ENCODE measurements around the gene OS9. TPM values are rescaled to one million over a fixed set of nuclear protein-coding genes. Genes with fewer than 3 reads are reported as not detected.

OS9 gene
- total RNA-seq, 1 experiment from 2014 or later, result 186 TPM

- H3K27ac ChIP-seq (ENCODE audit: low read length), result no peak overlapping the region
- no peaks in the 10 kb centered on the region; the same call in 1 of the 2 replicates for H3K27me3 ChIP-seq (ENCODE audit: control insufficient read depth, insufficient read depth, low read length)
- TF ChIP-seq TCF7L2 (IDR thresholded peaks at IDR 0.05; ENCODE audit: low read depth, low read length), result no peak
- TF ChIP-seq CTCF (IDR thresholded peaks at IDR 0.05), result no peak; the same call in 1 of the 2 replicates
- no peak for TF ChIP-seq POLR2AphosphoS5 (IDR thresholded peaks at IDR 0.05; ENCODE audit: low read depth, low read length)
- no peak for TF ChIP-seq SIN3A (IDR thresholded peaks at IDR 0.05; ENCODE audit: borderline replicate concordance, insufficient read depth, low read depth, low read length)
- TF ChIP-seq REST (IDR thresholded peaks at IDR 0.05; ENCODE audit: insufficient read depth in 1 of 2, low read depth in 2 of 2, low read length in 1 of 2), result no peak
- H3K4me3 ChIP-seq (ENCODE audit: low read depth in 2 of 2, low read length in 2 of 2), result no peak overlapping the region
- ATAC-seq, result no peak
- peaks cover 7% of the 10 kb centered on the region for H3K4me1 ChIP-seq (ENCODE audit: control insufficient read depth, insufficient read depth, low read length)
- in situ Hi-C loops (cut with HindIII; ENCODE audit: low pct_unique_long_range_greater_than_20kb, low sequenced_read_pairs) (no loop called here), intact Hi-C loops (cut with micrococcal nuclease; ENCODE audit: unreplicated experiment) (no loop called here)
- no peak for DNase-seq (ENCODE audit: low read depth, low spot score)
- BruUV-seq (replicated peaks), result no TSS peak
- peaks cover 6% of the 10 kb centered on the region for H3K36me3 ChIP-seq (ENCODE audit: control insufficient read depth, insufficient read depth, low read length)
- H3K9me3 ChIP-seq (ENCODE audit: control insufficient read depth, insufficient read depth, low read depth, low read length), result no peaks in the 10 kb centered on the region
- ChIA-PET CTCF (interaction anchor here (3.4 kb wide), 1 partner anchor 16 kb away, joined by 10 read pairs; no protein-coding TSS in a partner anchor), POLR2A (no interaction called here)
Measured at GRCh38 chr12:57741844-57742738, 48.2 kb downstream of the OS9 start.

GRCh38 chr12:57743769-57744168 lies 49.8 kb downstream of the OS9 start:
- H3K36me3 ChIP-seq (ENCODE audit: control insufficient read depth, insufficient read depth, low read length), result peaks cover 13% of the 10 kb centered on the region
- peak overlapping the region; percentile 74 to 98; a peak in 3 of 4 replicates for H3K4me3 ChIP-seq (ENCODE audit: low read depth in 2 of 2, low read length in 2 of 2)
- intact Hi-C loops (cut with micrococcal nuclease; ENCODE audit: unreplicated experiment), result no loop called here
- H3K9me3 ChIP-seq (ENCODE audit: control insufficient read depth, insufficient read depth, low read depth, low read length), result no peaks in the 10 kb centered on the region
- ATAC-seq (no peak), DNase-seq (ENCODE audit: low read depth, low spot score) (no peak)
- in situ Hi-C loops (cut with HindIII; ENCODE audit: low pct_unique_long_range_greater_than_20kb, low sequenced_read_pairs), result no loop called here
- no TSS peak for BruUV-seq (replicated peaks)
- TF ChIP-seq REST (IDR thresholded peaks at IDR 0.05; ENCODE audit: insufficient read depth in 1 of 2, low read depth in 2 of 2, low read length in 1 of 2), result no peak
- peak overlapping the region; percentile 94; the same call in 1 of the 2 replicates for H3K27ac ChIP-seq (ENCODE audit: low read length)
- no peaks in the 10 kb centered on the region; the same call in 1 of the 2 replicates for H3K27me3 ChIP-seq (ENCODE audit: control insufficient read depth, insufficient read depth, low read length)
- ChIA-PET POLR2A (no interaction called here), CTCF (interaction anchor here (0.5 to 1.5 kb wide), 2 partner anchors 18 to 84 kb away, joined by 3 to 5 read pairs; no protein-coding TSS in a partner anchor)
- peaks cover 7% of the 10 kb centered on the region for H3K4me1 ChIP-seq (ENCODE audit: control insufficient read depth, insufficient read depth, low read length)
